HG03520 (cell line): ENCODE measurements around the gene LDHA.
A peak's percentile ranks its signal among the peaks of the same experiment; 100 is the strongest.
"Not testable (repeated sequence)": the region's sequence is repeated elsewhere in the genome, so short reads cannot be mapped to it uniquely, and the experiment has no call there.

ENCODE experiments used
- ATAC-seq: cut with Tn5 transposase; IDR thresholded peaks from one replicate; pipeline ENCODE4 v1.9.1; 2021; ENCODE audit warnings: mild to moderate bottlenecking, moderate library complexity; ENCODE audit not compliant: unreplicated experiment

Gene LDHA

GRCh38 chr11:18393581-18394274 is 635 bp upstream of the LDHA start:
- peak; percentile 0 for ATAC-seq

DNA sequence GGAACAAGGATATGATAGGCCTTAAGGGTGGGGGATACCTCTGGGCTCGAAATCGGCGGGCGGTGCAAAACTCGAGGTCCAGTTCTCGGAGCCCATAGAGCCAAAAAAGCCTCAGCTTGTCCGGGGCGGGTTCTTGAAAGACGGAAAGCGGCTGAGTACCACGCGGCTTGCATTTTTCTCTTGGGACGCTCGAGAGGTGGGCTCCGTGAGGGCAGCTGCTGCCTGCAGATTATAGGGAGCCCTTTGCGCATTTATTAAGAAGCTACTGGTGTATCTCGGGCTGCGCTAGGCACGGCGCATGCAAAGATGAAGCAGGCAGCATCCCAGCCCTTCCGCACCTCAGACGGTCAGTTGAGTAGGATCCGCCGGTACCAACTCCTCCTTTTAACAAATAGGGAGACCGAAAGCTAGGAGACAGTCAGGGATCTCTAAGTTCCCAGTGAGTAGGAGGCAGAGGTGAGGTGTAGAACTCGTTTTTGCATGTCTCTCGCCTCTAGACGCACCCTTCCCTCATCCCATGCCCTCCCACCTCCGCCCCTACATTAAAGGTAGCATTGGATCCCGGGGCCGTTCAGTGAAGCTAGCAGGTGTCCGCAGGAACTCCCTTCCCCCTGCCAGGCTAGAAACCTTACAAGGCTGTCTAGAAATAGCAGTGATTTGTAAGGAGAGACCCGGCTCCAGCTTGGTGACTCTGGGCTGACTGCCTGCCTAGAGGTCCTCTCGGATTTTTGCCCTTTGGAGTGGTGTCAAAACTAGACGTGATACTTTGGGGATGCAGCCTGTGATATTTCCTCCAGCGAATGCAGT is 768 bp downstream of the LDHA start:
- ATAC-seq: no peak

DNA sequence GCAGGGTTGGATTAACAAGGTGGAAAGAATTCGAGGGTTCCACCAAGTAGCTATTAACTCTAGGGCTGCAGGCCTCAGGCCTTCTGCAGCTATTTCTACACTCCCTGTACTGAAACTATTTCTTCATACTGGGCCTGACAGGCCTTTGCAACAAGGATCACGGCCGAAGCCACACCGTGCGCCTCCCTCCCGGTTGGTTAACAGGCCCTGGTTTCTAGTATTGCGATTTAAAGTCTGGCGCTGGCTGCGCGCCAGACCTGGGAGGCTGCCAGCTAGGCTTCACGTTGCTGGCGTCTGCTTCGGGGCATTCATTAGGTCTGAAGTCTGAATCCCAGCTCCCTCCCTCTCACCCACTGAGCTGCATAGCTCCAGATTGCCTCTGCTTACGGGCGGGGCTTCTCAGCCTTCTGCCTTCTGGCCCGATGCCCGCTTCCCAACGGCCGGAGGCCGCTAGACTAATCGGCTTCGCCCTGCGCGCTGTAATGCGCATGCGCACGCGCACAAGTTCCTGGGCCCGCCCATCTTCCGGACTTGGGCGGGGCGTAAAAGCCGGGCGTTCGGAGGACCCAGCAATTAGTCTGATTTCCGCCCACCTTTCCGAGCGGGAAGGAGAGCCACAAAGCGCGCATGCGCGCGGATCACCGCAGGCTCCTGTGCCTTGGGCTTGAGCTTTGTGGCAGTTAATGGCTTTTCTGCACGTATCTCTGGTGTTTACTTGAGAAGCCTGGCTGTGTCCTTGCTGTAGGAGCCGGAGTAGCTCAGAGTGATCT is 1.6 kb downstream of the LDHA start:
- ATAC-seq: peak; percentile 60

GRCh38 chr11:18397921-18398320 is 3.6 kb downstream of the LDHA start:
- no peak for ATAC-seq

- ATAC-seq: not testable (repeated sequence)
Measured at GRCh38 chr11:18401077-18401476, 6.7 kb downstream of the LDHA start.

GRCh38 chr11:18404062-18404461 is 9.7 kb downstream of the LDHA start:
- ATAC-seq: no peak

- not testable (repeated sequence) for ATAC-seq
Measured at GRCh38 chr11:18407400-18407799, 13.0 kb downstream of the LDHA start.

GRCh38 chr11:18408558-18409291 is 14.4 kb downstream of the LDHA start:
- ATAC-seq: no peak

GRCh38 chr11:18416459-18416858 is 22.1 kb downstream of the LDHA start:
- no peak for ATAC-seq

GRCh38 chr11:18419040-18419439 is 24.7 kb downstream of the LDHA start:
- ATAC-seq: no peak

DNA sequence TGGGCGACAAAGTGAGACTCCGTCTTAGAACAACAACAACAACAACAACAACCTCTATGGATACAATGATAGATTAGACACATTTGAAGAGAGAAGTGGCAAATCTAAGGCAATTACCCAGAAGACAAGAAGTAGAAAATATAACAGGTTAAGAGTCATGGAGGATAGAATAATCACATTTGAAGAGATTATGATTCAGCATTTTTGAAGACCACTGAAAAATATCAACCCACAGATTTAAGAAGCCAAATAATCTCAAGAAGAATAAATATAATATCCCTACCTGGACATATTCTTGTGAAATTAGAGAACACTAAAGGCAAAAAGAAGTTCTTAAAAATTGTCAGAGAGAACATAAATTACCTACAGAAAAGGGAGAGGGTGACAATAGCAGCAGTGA is 25.7 kb downstream of the LDHA start:
- no peak for ATAC-seq

DNA sequence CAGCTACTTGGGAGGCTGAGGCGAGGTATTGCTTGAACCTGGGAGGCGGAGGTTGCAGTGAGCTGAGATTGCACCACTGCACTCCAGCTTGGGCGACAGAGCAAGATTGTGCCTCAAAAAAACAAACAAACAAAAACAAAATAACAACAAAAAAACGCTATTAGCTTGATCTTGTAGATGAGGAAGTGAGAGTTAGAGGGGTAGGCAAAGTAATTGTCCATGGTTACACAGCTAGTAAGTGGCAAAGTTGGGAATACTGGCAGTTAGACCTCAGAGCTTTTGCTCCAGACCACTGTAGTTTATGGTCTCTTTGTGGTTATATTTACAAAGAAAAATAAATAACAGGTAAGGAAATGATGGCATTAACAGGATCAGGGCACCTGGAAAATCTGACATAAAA is 32.9 kb downstream of the LDHA start:
- no peak for ATAC-seq

DNA sequence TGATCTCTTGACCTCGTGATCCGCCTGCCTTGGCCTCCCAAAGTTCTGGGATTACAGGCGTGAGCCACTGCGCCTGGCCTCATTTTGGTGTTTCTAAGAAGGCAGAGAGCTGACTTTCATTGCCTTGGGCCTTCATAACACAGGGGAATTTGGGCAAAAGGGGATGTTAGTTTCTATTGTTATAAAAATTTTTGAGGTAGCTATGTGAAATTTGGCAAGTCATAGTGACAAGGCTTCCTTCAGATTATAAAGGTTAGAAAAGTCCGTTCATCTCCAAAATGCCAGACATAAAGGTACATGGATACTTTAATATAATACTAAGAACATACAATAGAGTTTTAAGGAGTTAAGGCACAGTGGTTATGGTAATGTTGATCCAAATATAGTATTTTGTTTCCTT is 35.0 kb downstream of the LDHA start:
- no peak for ATAC-seq

DNA sequence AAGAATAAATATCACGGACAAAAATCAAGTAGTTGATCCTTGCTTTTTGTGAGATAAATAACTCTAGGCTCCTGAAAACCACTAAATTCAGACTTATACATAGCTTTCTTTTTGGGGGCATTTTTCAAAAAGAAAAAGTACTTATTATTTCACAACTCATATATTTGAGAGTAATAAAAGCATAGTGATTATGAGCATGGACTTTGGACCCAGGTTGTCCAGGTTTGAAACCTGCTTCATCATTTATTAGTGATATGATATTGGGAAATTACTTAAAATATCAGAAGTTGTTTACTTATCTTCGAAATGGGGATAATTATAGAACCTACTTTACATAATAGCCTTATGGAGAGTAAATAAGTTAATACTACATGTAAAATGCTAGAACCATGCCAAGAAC is 44.3 kb downstream of the LDHA start:
- ATAC-seq: no peak

GRCh38 chr11:18449251-18449650 is 54.9 kb downstream of the LDHA start:
- ATAC-seq: no peak

GRCh38 chr11:18452927-18453326 is 58.6 kb downstream of the LDHA start:
- ATAC-seq: no peak

DNA sequence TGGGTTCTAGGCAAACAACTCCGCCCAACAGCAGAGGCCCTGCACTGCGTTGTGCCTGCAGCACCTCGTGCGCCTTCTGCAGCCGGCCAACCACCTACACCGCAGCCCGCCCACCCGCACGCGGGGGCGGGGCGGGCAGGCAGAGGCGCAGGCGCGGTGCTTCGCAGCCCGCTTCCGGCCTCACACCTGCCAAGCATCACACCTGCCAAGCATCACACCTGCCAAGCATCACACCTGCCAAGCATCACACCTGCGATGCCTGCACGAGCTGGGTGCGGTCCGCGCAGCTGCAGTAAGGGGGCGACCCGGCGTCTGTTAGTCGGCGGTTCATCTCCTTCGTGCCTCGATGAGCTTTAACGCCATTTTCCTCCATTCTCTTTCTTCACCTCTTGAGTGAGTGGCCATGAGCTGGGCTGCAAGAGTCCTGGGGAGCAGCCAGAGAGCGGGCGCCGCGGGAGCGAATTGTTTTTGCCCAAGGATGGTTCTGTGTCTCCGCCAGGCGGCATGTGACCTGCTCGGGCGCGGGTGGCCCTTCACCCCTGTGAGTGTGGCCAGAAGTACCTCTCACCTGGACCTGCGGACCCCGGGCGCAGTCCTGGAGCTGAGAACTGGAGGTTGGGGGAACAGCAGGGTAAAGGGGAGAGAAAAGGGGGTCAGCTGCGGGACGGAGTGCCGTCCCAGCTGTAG is 61.5 kb downstream of the LDHA start, which contains the start of gene LDHAL6A:
Gene LDHAL6A, plus strand, starts transcription at position 171 of the 687 bp plus-strand sequence. CDS start 825 bp downstream, outside the sequence.
- ATAC-seq: no peak

- no peak for ATAC-seq
Measured at GRCh38 chr11:18457450-18457849, 63.1 kb downstream of the LDHA start.
